Astrocyte (in vitro differentiated cells and primary cell): Measurements from ENCODE around the gene SLC39A1. TPM values are rescaled to one million over a fixed set of nuclear protein-coding genes. Genes with fewer than 3 reads are reported as not detected.

Experiments used
- DNase-seq: peaks from one replicate; pipeline ENCODE4 v3.0.0-alpha.2; 2010; ENCODE audit warnings: low read depth
- FAIRE-seq: peaks from 2 replicates; lab custom pipeline; 2011; peaks lifted over from hg19 to GRCh38; lab: Jason Lieb, UNC
- H2AFZ ChIP-seq: 2 replicates; pipeline ENCODE4 v1.6.0; 2012; ENCODE audit warnings: low read depth, low read length, inconsistent platforms
- H3K27ac ChIP-seq: 2 replicates; pipeline ENCODE4 v1.5.1; 2011; ENCODE audit warnings: low read depth, low read length, inconsistent platforms
- H3K27me3 ChIP-seq: 2 replicates; pipeline ENCODE4 v1.6.0; 2011; ENCODE audit warnings: low read length, inconsistent platforms; ENCODE audit not compliant: insufficient read depth
- H3K36me3 ChIP-seq: 2 replicates; pipeline ENCODE4 v1.5.1; 2011; ENCODE audit warnings: low read length, inconsistent platforms; ENCODE audit not compliant: insufficient read depth
- H3K4me1 ChIP-seq: 2 replicates; pipeline ENCODE4 v1.5.1; 2011; ENCODE audit warnings: low read length, inconsistent platforms; ENCODE audit not compliant: insufficient read depth
- H3K4me2 ChIP-seq: 2 replicates; pipeline ENCODE4 v1.6.0; 2012; ENCODE audit warnings: low read length, inconsistent platforms
- H3K4me3 ChIP-seq: 2 replicates; pipeline ENCODE4 v1.5.1; 2011; ENCODE audit warnings: low read depth, mild to moderate bottlenecking, low read length, inconsistent platforms; ENCODE audit not compliant: insufficient read depth
- H3K79me2 ChIP-seq: 2 replicates; pipeline ENCODE4 v1.6.0; 2012; ENCODE audit warnings: mild to moderate bottlenecking, low read length, inconsistent platforms; ENCODE audit not compliant: insufficient read depth
- H3K9ac ChIP-seq: 2 replicates; pipeline ENCODE4 v1.6.0; 2012; ENCODE audit warnings: mild to moderate bottlenecking, low read length, inconsistent platforms
- H3K9me3 ChIP-seq: 2 replicates; pipeline ENCODE4 v1.5.1; 2012; ENCODE audit warnings: low read depth, mild to moderate bottlenecking, low read length, inconsistent platforms; ENCODE audit not compliant: insufficient read depth
- H4K20me1 ChIP-seq: 2 replicates; pipeline ENCODE4 v1.6.0; 2012; ENCODE audit warnings: low read length, inconsistent platforms; ENCODE audit not compliant: insufficient read depth
- H3K27ac Mint-ChIP-seq: one replicate; pipeline ENCODE4 v1.8.0; 2021; ENCODE audit warnings: mild to moderate bottlenecking, mixed read lengths; ENCODE audit not compliant: unreplicated experiment
- H3K27me3 Mint-ChIP-seq: one replicate; pipeline ENCODE4 v1.8.0; 2021; ENCODE audit warnings: low read depth, mixed read lengths; ENCODE audit not compliant: unreplicated experiment
- H3K36me3 Mint-ChIP-seq: one replicate; pipeline ENCODE4 v1.8.0; 2021; ENCODE audit warnings: low read depth, mixed read lengths; ENCODE audit not compliant: unreplicated experiment
- H3K4me1 Mint-ChIP-seq: one replicate; pipeline ENCODE4 v1.8.0; 2021; ENCODE audit warnings: low read depth, mixed read lengths; ENCODE audit not compliant: unreplicated experiment
- H3K4me3 Mint-ChIP-seq: one replicate; pipeline ENCODE4 v1.8.0; 2021; ENCODE audit warnings: mild to moderate bottlenecking, moderate library complexity, mixed read lengths; ENCODE audit not compliant: unreplicated experiment
- H3K9me3 Mint-ChIP-seq: one replicate; pipeline ENCODE4 v1.8.0; 2021; ENCODE audit warnings: mild to moderate bottlenecking, mixed read lengths; ENCODE audit not compliant: unreplicated experiment
- CTCF ChIP-seq: IDR thresholded peaks from 2 replicates; pipeline ENCODE4 v1.5.1; 2011; ENCODE audit warnings: low read depth, mild to moderate bottlenecking, inconsistent platforms, low read length, moderate library complexity; ENCODE audit not compliant: insufficient read depth
- EZH2 ChIP-seq: IDR thresholded peaks from 2 replicates; pipeline ENCODE4 v1.6.1; 2012; ENCODE audit warnings: mild to moderate bottlenecking, low read length, inconsistent platforms; ENCODE audit not compliant: insufficient read depth
- total RNA-seq: library from RNA; stranded (reverse); gene quantifications from 2 replicates; pipeline ENCODE4 v1.2.1, GENCODE V29; 2021

The SLC39A1 gene
- total RNA-seq, 1 donor from 2014 or later, result 91.7 TPM

- no peak overlapping the region for H3K4me3 Mint-ChIP-seq
- no peak overlapping the region for H3K4me2 ChIP-seq
- no peaks in the 10 kb centered on the region for H3K79me2 ChIP-seq
- H2AFZ ChIP-seq, result no peak overlapping the region
- no peaks in the 10 kb centered on the region for H3K9me3 ChIP-seq
- H3K4me3 ChIP-seq, result no peak overlapping the region
- no peaks in the 10 kb centered on the region for H4K20me1 ChIP-seq
- H3K36me3 ChIP-seq, result peaks cover 11% of the 10 kb centered on the region
- no peak overlapping the region for H3K27ac ChIP-seq
- H3K27me3 Mint-ChIP-seq, result no peaks in the 10 kb centered on the region
- TF ChIP-seq CTCF (no peak), EZH2 (no peak)
- H3K4me1 ChIP-seq, result peaks cover 4% of the 10 kb centered on the region
- H3K4me1 Mint-ChIP-seq, result no peaks in the 10 kb centered on the region
- DNase-seq (no peak), FAIRE-seq (no peak)
- no peaks in the 10 kb centered on the region for H3K27me3 ChIP-seq
- H3K36me3 Mint-ChIP-seq, result peaks cover 30% of the 10 kb centered on the region
- H3K9me3 Mint-ChIP-seq, result no peaks in the 10 kb centered on the region
- H3K27ac Mint-ChIP-seq, result no peak overlapping the region
- no peak overlapping the region for H3K9ac ChIP-seq
Observed at GRCh38 chr1:153932156-153933131, 30.9 kb downstream of the SLC39A1 start.

GRCh38 chr1:153929981-153930948 lies 33.1 kb downstream of the SLC39A1 start:
- Histone ChIP-seq H3K4me3 (no peak overlapping the region), H3K9ac (no peak overlapping the region), H3K27ac (no peak overlapping the region), H3K9me3 (no peaks in the 10 kb centered on the region), H3K79me2 (no peaks in the 10 kb centered on the region), H2AFZ (no peak overlapping the region), H3K4me2 (no peak overlapping the region), H3K4me1 (peaks cover 4% of the 10 kb centered on the region), H3K27me3 (no peaks in the 10 kb centered on the region), H3K36me3 (peaks cover 11% of the 10 kb centered on the region), H4K20me1 (no peaks in the 10 kb centered on the region)
- no peak for TF ChIP-seq EZH2
- TF ChIP-seq CTCF, result no peak
- FAIRE-seq, result no peak
- H3K27me3 Mint-ChIP-seq, result no peaks in the 10 kb centered on the region
- H3K4me3 Mint-ChIP-seq, result no peak overlapping the region
- no peak for DNase-seq
- peaks cover 12% of the 10 kb centered on the region for H3K36me3 Mint-ChIP-seq
- no peak overlapping the region for H3K27ac Mint-ChIP-seq
- H3K4me1 Mint-ChIP-seq, result no peaks in the 10 kb centered on the region
- H3K9me3 Mint-ChIP-seq, result no peaks in the 10 kb centered on the region
